Astrocyte (in vitro differentiated cells and primary cell): ENCODE results near the gene NPC1L1. TPM values are rescaled to one million over a fixed set of nuclear protein-coding genes. Genes with fewer than 3 reads are reported as not detected.

Experiments
- DNase-seq: peaks from one replicate; pipeline ENCODE4 v3.0.0-alpha.2; 2010; ENCODE audit warnings: low read depth
- FAIRE-seq: peaks from 2 replicates; lab custom pipeline; 2011; peaks lifted over from hg19 to GRCh38; lab: Jason Lieb, UNC
- H2AFZ ChIP-seq: 2 replicates; pipeline ENCODE4 v1.6.0; 2012; ENCODE audit warnings: low read depth, low read length, inconsistent platforms
- H3K27ac ChIP-seq: 2 replicates; pipeline ENCODE4 v1.5.1; 2011; ENCODE audit warnings: low read depth, low read length, inconsistent platforms
- H3K27me3 ChIP-seq: 2 replicates; pipeline ENCODE4 v1.6.0; 2011; ENCODE audit warnings: low read length, inconsistent platforms; ENCODE audit not compliant: insufficient read depth
- H3K36me3 ChIP-seq: 2 replicates; pipeline ENCODE4 v1.5.1; 2011; ENCODE audit warnings: low read length, inconsistent platforms; ENCODE audit not compliant: insufficient read depth
- H3K4me1 ChIP-seq: 2 replicates; pipeline ENCODE4 v1.5.1; 2011; ENCODE audit warnings: low read length, inconsistent platforms; ENCODE audit not compliant: insufficient read depth
- H3K4me2 ChIP-seq: 2 replicates; pipeline ENCODE4 v1.6.0; 2012; ENCODE audit warnings: low read length, inconsistent platforms
- H3K4me3 ChIP-seq: 2 replicates; pipeline ENCODE4 v1.5.1; 2011; ENCODE audit warnings: low read depth, mild to moderate bottlenecking, low read length, inconsistent platforms; ENCODE audit not compliant: insufficient read depth
- H3K79me2 ChIP-seq: 2 replicates; pipeline ENCODE4 v1.6.0; 2012; ENCODE audit warnings: mild to moderate bottlenecking, low read length, inconsistent platforms; ENCODE audit not compliant: insufficient read depth
- H3K9ac ChIP-seq: 2 replicates; pipeline ENCODE4 v1.6.0; 2012; ENCODE audit warnings: mild to moderate bottlenecking, low read length, inconsistent platforms
- H3K9me3 ChIP-seq: 2 replicates; pipeline ENCODE4 v1.5.1; 2012; ENCODE audit warnings: low read depth, mild to moderate bottlenecking, low read length, inconsistent platforms; ENCODE audit not compliant: insufficient read depth
- H4K20me1 ChIP-seq: 2 replicates; pipeline ENCODE4 v1.6.0; 2012; ENCODE audit warnings: low read length, inconsistent platforms; ENCODE audit not compliant: insufficient read depth
- H3K27ac Mint-ChIP-seq: one replicate; pipeline ENCODE4 v1.8.0; 2021; ENCODE audit warnings: mild to moderate bottlenecking, mixed read lengths; ENCODE audit not compliant: unreplicated experiment
- H3K27me3 Mint-ChIP-seq: one replicate; pipeline ENCODE4 v1.8.0; 2021; ENCODE audit warnings: low read depth, mixed read lengths; ENCODE audit not compliant: unreplicated experiment
- H3K36me3 Mint-ChIP-seq: one replicate; pipeline ENCODE4 v1.8.0; 2021; ENCODE audit warnings: low read depth, mixed read lengths; ENCODE audit not compliant: unreplicated experiment
- H3K4me1 Mint-ChIP-seq: one replicate; pipeline ENCODE4 v1.8.0; 2021; ENCODE audit warnings: low read depth, mixed read lengths; ENCODE audit not compliant: unreplicated experiment
- H3K4me3 Mint-ChIP-seq: one replicate; pipeline ENCODE4 v1.8.0; 2021; ENCODE audit warnings: mild to moderate bottlenecking, moderate library complexity, mixed read lengths; ENCODE audit not compliant: unreplicated experiment
- H3K9me3 Mint-ChIP-seq: one replicate; pipeline ENCODE4 v1.8.0; 2021; ENCODE audit warnings: mild to moderate bottlenecking, mixed read lengths; ENCODE audit not compliant: unreplicated experiment
- CTCF ChIP-seq: IDR thresholded peaks from 2 replicates; pipeline ENCODE4 v1.5.1; 2011; ENCODE audit warnings: low read depth, mild to moderate bottlenecking, inconsistent platforms, low read length, moderate library complexity; ENCODE audit not compliant: insufficient read depth
- EZH2 ChIP-seq: IDR thresholded peaks from 2 replicates; pipeline ENCODE4 v1.6.1; 2012; ENCODE audit warnings: mild to moderate bottlenecking, low read length, inconsistent platforms; ENCODE audit not compliant: insufficient read depth
- total RNA-seq: library from RNA; stranded (reverse); gene quantifications from 2 replicates; pipeline ENCODE4 v1.2.1, GENCODE V29; 2021

The NPC1L1 gene
- total RNA-seq, 1 donor from 2014 or later, result 0.07 TPM

- DNase-seq (no peak), FAIRE-seq (no peak)
- Mint-ChIP-seq H3K27me3 (peaks cover 17% of the 10 kb centered on the region), H3K4me1 (no peaks in the 10 kb centered on the region), H3K36me3 (no peaks in the 10 kb centered on the region), H3K9me3 (no peaks in the 10 kb centered on the region), H3K27ac (no peak overlapping the region), H3K4me3 (no peak overlapping the region)
- H3K4me2 ChIP-seq, result no peak overlapping the region
- H3K4me3 ChIP-seq, result no peak overlapping the region
- H3K9me3 ChIP-seq, result no peaks in the 10 kb centered on the region
- H3K27ac ChIP-seq, result no peak overlapping the region
- TF ChIP-seq CTCF (no peak), EZH2 (no peak)
- no peak overlapping the region for H2AFZ ChIP-seq
- H3K4me1 ChIP-seq, result no peaks in the 10 kb centered on the region
- H3K79me2 ChIP-seq, result no peaks in the 10 kb centered on the region
- H4K20me1 ChIP-seq, result no peaks in the 10 kb centered on the region
- H3K27me3 ChIP-seq, result no peaks in the 10 kb centered on the region
- H3K9ac ChIP-seq, result no peak overlapping the region
- no peaks in the 10 kb centered on the region for H3K36me3 ChIP-seq
Observed at GRCh38 chr7:44541876-44542610, 913 bp upstream of the NPC1L1 start.

- no peaks in the 10 kb centered on the region for H3K9me3 Mint-ChIP-seq
- TF ChIP-seq EZH2, result no peak
- TF ChIP-seq CTCF, result no peak
Observed at GRCh38 chr7:44540592-44541027, 520 bp downstream of the NPC1L1 start.

More at GRCh38 chr7:44540592-44541027, 520 bp downstream of the NPC1L1 start:
- H4K20me1 ChIP-seq, result no peaks in the 10 kb centered on the region
- Mint-ChIP-seq H3K36me3 (no peaks in the 10 kb centered on the region), H3K4me3 (no peak overlapping the region), H3K4me1 (no peaks in the 10 kb centered on the region), H3K27me3 (peaks cover 18% of the 10 kb centered on the region), H3K27ac (no peak overlapping the region)
- no peak for FAIRE-seq
- H3K4me3 ChIP-seq, result no peak overlapping the region
- no peak overlapping the region for H3K4me2 ChIP-seq
- H3K27ac ChIP-seq, result no peak overlapping the region
- H3K27me3 ChIP-seq, result no peaks in the 10 kb centered on the region
- H3K9me3 ChIP-seq, result no peaks in the 10 kb centered on the region
- H3K36me3 ChIP-seq, result no peaks in the 10 kb centered on the region
- no peak overlapping the region for H2AFZ ChIP-seq
- H3K4me1 ChIP-seq, result no peaks in the 10 kb centered on the region
- no peaks in the 10 kb centered on the region for H3K79me2 ChIP-seq
- DNase-seq, result no peak
- H3K9ac ChIP-seq, result no peak overlapping the region
